HG03460 (cell line): ENCODE measurements around the gene ADGRA1.

ENCODE experiments used
- ATAC-seq: cut with Tn5 transposase; IDR thresholded peaks from one replicate; pipeline ENCODE4 v1.9.1; 2021; ENCODE audit not compliant: unreplicated experiment

The ADGRA1 gene

GRCh38 chr10:133056001-133056400 lies 31.7 kb upstream of the ADGRA1 start:
- no peak for ATAC-seq

GRCh38 chr10:133056651-133057178 lies 31.0 kb upstream of the ADGRA1 start:
- ATAC-seq: no peak

GRCh38 chr10:133058331-133059092 lies 29.2 kb upstream of the ADGRA1 start:
- no peak for ATAC-seq

DNA sequence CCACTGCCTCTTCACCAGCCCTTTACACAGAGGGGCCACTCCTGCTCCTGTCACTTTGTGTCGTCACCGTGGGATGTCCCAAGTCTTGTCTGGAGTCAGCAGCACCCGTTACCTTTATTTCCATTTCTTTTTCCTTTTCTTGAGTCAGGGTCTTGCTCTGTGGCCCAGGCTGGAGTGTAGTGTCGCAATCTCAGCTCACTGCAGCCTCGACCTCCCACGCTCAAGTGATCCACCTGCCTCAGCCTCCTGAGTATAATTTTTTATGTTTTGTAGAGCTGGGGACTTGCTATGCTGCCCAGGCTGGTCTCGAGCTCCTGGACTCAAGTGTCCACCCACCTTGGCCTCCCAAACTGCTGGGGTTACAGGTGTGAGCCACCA lies 28.6 kb upstream of the ADGRA1 start:
- ATAC-seq: no peak

GRCh38 chr10:133059571-133059970 lies 28.2 kb upstream of the ADGRA1 start:
- no peak for ATAC-seq

- no peak for ATAC-seq
Measured at GRCh38 chr10:133060022-133060421, 27.7 kb upstream of the ADGRA1 start.

- ATAC-seq: no peak
Measured at GRCh38 chr10:133060466-133060865, 27.3 kb upstream of the ADGRA1 start.

DNA sequence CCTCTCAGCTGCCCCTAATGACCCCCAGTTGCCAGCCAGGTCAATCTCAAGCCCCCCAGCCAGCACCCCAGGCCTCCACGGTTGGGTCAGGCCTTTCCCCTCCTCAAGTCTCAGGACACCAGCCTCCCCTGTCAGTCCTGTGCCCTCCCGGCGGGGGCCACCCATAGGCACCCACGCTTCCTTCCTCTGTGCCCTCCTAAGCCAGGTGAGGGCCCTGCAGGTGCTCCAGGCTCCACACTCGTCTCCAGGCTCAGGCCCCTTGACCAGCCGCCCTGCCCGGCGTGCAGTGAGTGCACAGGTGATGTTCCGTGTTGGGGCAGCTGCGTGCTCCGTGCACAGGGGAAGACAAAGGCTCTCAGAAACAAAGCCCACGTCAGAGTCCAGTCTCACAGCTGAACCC lies 26.8 kb upstream of the ADGRA1 start:
- no peak for ATAC-seq

DNA sequence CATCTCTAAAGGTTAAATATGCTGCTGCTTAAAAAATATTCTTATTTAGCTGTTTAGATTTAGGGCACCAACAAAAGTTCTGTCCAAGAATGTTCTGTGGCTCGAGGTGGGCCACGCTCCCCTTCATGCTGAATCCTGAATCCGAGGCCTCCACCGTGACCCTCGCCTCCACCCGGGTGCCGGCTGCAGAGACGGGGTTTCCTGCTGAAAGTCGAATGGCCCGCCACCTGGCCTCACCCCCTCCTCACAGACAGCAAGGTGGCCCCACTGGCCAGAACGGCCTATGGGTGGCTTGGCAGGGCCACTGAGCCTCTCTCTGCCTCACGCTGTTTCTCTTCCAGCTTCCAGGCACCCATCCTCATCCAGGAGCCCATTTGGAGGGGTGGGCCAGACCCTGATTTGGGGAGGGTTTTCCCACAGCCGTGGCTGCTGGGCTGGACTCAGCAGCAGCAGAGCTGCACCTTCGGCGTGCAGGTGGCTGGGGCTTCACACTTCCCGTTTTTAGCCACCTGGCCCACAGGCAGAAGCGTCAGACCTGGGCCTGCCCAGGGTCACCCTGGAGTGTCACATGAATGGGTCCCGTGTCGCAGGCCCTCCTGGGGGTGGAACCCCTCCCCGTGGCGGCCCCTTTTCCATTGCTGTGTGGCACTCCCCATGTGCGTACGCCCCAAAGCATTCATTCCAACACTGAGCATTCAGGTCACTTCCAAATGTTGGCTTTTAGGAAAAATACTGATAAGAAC lies 26.3 kb upstream of the ADGRA1 start:
- ATAC-seq: no peak

GRCh38 chr10:133062085-133062484 lies 25.6 kb upstream of the ADGRA1 start:
- no peak for ATAC-seq

- no peak for ATAC-seq
Measured at GRCh38 chr10:133062635-133063034, 25.1 kb upstream of the ADGRA1 start.

DNA sequence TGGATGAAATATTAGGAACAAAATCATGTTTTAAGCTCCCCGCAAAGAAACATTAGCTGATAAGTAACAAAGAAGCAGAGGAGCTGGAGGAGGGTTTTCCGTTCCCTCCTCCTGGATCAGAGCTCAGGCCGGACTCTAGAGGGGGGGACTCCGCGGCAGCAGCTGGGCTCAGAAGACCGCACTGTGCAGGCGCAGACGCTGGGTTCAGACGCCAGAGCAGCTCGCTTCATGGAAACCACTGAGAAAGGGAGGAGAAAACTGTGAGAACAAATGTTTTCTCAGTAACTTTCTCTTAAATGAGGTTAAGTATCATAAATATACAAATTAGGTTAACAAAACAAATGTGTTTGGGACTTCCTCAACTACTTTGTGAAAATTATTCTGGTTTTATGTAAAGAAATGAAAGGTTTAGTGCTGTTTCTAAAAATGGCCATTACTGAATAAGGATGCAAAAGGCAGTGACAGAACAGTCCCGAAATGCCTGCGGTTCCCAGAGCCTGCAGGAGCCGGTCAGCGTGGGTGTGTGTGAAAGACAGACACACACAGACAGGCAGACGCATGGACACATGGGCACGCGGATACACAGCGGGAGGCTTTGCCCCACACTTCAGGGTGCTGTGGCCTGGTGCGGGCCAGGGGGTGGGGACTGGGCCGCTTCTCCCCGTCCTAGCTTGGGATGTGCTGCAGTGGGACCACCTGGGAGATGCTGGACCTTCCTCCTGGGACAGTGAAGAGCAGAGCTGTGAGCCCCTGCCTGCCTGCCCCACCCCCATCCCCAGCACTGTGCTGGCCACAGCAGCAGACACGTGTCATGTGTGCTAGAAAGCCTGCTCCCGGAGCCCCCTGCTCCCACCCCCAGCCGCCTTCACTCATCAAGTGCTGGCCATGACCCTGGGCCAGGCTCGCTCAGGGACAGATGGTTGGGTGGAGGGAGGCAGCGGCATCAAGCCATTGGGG lies 20.3 kb upstream of the ADGRA1 start:
- ATAC-seq: no peak

GRCh38 chr10:133068111-133069032 lies 19.4 kb upstream of the ADGRA1 start:
- ATAC-seq: no peak

GRCh38 chr10:133069033-133069525 lies 18.6 kb upstream of the ADGRA1 start:
- no peak for ATAC-seq

DNA sequence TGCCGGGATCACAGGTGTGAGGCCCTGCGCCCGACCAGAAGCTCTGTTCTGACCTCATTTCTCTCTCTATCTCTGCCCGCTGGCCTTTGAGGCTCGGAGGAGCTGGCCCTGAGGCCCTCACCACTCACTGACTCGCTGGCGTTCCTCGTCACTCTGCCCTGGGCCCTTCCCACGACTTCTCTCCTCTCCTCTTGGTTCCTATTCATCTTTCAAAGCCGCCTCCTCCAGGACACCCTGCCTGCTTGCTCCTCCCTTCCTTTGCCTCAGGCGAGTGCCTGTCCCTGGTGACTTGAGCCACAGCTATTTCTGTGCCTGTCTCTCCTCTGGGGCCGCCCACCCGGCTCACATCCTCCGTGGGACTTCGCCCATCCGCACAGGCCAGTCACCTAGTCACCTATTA lies 17.3 kb upstream of the ADGRA1 start:
- ATAC-seq: no peak

DNA sequence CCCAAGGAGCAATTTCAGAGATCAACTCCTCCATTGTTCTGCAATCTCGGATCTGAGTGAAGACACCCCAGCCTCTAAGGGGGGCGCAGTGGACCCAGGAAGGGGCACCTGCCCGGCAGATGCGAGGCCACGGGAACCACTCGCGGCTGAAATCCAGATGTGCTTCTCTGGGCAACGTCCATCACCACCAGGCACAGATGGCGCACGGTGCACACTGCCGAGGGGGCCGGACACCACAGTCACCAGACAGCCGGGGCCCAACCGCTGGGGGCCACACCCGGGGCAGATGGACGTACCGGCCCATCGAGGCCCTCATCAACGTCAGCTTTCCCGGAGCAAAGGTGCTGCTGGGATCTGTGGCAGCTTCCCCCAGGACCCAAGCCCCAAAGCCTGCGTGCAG lies 16.9 kb upstream of the ADGRA1 start:
- ATAC-seq: no peak

DNA sequence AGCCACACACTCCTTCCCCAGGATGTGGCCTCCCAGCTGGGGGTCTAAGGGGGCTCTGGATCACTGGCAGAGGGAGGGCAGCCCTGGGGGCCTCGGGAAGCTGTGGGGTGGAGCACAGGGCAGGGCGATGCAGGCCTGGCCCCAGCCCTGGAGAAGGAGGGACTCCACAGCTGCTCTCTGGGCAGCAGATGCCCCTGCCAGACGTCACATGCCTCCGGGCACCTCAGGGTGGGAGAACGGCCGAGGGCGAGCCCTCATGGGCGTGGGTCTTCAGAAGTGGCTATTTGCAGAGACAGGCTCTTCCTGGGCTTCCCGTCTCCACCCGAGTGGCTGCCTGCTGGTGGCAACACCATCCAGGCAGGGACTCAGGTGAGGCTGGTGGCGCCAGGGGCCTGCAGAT lies 16.0 kb upstream of the ADGRA1 start:
- ATAC-seq: no peak

DNA sequence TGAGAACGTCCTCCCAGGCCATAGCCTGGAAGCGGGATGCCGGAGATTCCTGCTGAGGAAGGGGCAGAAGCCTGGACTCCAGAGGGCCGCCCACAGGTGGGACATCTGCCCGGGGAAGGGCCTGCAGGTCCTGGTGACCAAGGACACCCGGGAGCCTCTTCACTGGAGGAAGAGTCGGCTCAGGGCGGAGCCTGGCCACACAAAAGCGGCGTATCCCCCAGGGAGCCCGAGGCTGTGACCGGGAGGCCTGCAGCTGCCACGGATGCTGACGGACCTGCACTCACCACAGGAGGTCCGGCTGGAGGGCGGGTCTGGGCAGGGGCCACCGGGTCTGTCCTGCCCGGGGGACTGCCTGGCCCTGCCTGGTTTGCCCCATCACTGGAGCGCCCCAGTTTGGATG lies 15.5 kb upstream of the ADGRA1 start:
- no peak for ATAC-seq

DNA sequence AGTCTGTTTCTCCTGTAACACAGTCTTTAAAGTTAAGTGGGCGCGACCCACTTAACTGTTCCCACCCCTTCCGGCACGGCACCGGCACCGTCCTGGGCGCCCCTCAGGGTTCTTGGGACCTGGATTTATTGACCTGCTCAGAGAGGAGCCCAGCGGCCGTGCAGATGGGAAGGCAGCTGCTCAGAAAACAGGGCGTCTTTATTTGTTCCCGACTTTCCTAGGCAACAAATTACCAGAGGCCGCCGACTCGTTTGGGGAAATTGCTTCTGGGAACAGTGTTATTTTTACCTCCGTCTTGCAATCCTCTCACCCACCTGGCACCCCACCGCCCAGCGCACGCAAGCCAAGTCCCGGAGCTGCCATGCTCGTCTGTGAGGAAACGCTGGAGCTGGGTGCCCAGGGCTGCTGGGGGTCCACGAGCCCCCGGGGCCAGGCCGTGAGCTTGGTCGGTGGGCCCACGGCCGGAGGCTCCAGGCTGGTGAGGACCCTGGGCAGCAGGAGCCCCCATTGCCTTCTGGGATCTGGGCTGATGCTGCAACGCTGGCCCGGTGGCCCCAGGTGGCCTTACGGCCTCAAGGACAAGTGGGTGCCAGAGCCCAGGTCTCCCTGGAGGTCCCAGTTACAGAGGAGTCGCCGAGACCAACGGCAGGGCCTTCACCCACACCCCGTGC lies 14.9 kb upstream of the ADGRA1 start:
- no peak for ATAC-seq
